ENCODE data around the gene CDK9.
A peak's percentile ranks its signal among the peaks of the same experiment; 100 is the strongest.

CDK9 gene

GRCh38 chr9:127785933-127786772 lies at the start of gene CDK9:
Gene CDK9, plus strand, starts transcription at chr9:127786034. Its CDS starts 115 bp downstream, at chr9:127786149.
- ATAC-seq, result peak; percentile 82
- TF ChIP-seq POU6F1 (CRISPR knock-in tag; IDR thresholded peaks at IDR 0.05; ENCODE audit: borderline replicate concordance, low read depth), result no peak
- no peak for TF ChIP-seq TCF4 (CRISPR knock-in tag; IDR thresholded peaks at IDR 0.05; ENCODE audit: borderline replicate concordance)
- TF ChIP-seq BACH2 (CRISPR knock-in tag; IDR thresholded peaks at IDR 0.05; ENCODE audit: borderline replicate concordance), result no peak
- no peak for TF ChIP-seq ARNTL (CRISPR knock-in tag; IDR thresholded peaks at IDR 0.05; ENCODE audit: borderline replicate concordance, low read depth)
- TF ChIP-seq ZC3H10 (CRISPR knock-in tag; IDR thresholded peaks at IDR 0.05), result no peak
- no peak for TF ChIP-seq SNAI2 (CRISPR knock-in tag; IDR thresholded peaks at IDR 0.05)
- no peak for TF ChIP-seq TOX (CRISPR knock-in tag; IDR thresholded peaks at IDR 0.05; ENCODE audit: borderline replicate concordance)
- no peak for TF ChIP-seq CSDC2 (CRISPR knock-in tag; IDR thresholded peaks at IDR 0.05)
- no peak for TF ChIP-seq OSR1 (CRISPR knock-in tag; IDR thresholded peaks at IDR 0.05)
- TF ChIP-seq ISL1 (CRISPR knock-in tag; IDR thresholded peaks at IDR 0.05), result no peak
- no peak for TF ChIP-seq ZNF565 (CRISPR knock-in tag; conservative IDR thresholded peaks at IDR 0.05; ENCODE audit: low read depth)
- no peak for TF ChIP-seq ZFP30 (CRISPR knock-in tag; IDR thresholded peaks at IDR 0.05)
- no peak for TF ChIP-seq ESRRG (CRISPR knock-in tag; IDR thresholded peaks at IDR 0.05)
- no peak for TF ChIP-seq GLIS3 (CRISPR knock-in tag; IDR thresholded peaks at IDR 0.05)
- TF ChIP-seq, protein P1, sequence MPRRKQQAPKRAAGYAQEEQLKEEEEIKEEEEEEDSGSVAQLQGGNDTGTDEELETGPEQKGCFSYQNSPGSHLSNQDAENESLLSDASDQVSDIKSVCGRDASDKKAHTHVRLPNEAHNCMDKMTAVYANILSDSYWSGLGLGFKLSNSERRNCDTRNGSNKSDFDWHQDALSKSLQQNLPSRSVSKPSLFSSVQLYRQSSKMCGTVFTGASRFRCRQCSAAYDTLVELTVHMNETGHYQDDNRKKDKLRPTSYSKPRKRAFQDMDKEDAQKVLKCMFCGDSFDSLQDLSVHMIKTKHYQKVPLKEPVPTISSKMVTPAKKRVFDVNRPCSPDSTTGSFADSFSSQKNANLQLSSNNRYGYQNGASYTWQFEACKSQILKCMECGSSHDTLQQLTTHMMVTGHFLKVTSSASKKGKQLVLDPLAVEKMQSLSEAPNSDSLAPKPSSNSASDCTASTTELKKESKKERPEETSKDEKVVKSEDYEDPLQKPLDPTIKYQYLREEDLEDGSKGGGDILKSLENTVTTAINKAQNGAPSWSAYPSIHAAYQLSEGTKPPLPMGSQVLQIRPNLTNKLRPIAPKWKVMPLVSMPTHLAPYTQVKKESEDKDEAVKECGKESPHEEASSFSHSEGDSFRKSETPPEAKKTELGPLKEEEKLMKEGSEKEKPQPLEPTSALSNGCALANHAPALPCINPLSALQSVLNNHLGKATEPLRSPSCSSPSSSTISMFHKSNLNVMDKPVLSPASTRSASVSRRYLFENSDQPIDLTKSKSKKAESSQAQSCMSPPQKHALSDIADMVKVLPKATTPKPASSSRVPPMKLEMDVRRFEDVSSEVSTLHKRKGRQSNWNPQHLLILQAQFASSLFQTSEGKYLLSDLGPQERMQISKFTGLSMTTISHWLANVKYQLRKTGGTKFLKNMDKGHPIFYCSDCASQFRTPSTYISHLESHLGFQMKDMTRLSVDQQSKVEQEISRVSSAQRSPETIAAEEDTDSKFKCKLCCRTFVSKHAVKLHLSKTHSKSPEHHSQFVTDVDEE (CRISPR knock-in tag; IDR thresholded peaks at IDR 0.05), result no peak
- no peak for TF ChIP-seq RARB (CRISPR knock-in tag; IDR thresholded peaks at IDR 0.05)
- TF ChIP-seq ZNF70 (CRISPR knock-in tag; IDR thresholded peaks at IDR 0.05), result no peak

GRCh38 chr9:127738666-127739065 lies 47.2 kb upstream of the CDK9 start:
- ATAC-seq, result no peak
- TF ChIP-seq PPARA (CRISPR knock-in tag; IDR thresholded peaks at IDR 0.05; ENCODE audit: borderline replicate concordance), result no peak
- TF ChIP-seq ISL1 (CRISPR knock-in tag; IDR thresholded peaks at IDR 0.05), result no peak
- TF ChIP-seq, protein P2, sequence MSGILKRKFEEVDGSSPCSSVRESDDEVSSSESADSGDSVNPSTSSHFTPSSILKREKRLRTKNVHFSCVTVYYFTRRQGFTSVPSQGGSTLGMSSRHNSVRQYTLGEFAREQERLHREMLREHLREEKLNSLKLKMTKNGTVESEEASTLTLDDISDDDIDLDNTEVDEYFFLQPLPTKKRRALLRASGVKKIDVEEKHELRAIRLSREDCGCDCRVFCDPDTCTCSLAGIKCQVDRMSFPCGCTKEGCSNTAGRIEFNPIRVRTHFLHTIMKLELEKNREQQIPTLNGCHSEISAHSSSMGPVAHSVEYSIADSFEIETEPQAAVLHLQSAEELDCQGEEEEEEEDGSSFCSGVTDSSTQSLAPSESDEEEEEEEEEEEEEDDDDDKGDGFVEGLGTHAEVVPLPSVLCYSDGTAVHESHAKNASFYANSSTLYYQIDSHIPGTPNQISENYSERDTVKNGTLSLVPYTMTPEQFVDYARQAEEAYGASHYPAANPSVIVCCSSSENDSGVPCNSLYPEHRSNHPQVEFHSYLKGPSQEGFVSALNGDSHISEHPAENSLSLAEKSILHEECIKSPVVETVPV (CRISPR knock-in tag; IDR thresholded peaks at IDR 0.05), result no peak
- TF ChIP-seq ZNF565 (CRISPR knock-in tag; conservative IDR thresholded peaks at IDR 0.05; ENCODE audit: low read depth), result no peak
- TF ChIP-seq ESRRG (CRISPR knock-in tag; IDR thresholded peaks at IDR 0.05), result no peak
- TF ChIP-seq PATZ1 (CRISPR knock-in tag; IDR thresholded peaks at IDR 0.05; ENCODE audit: borderline replicate concordance), result no peak
- TF ChIP-seq ZFP3 (CRISPR knock-in tag; IDR thresholded peaks at IDR 0.05), result no peak
- no peak for TF ChIP-seq OSR1 (CRISPR knock-in tag; IDR thresholded peaks at IDR 0.05)
- no peak for TF ChIP-seq SNAI2 (CRISPR knock-in tag; IDR thresholded peaks at IDR 0.05)
- no peak for TF ChIP-seq CSDC2 (CRISPR knock-in tag; IDR thresholded peaks at IDR 0.05)
- TF ChIP-seq TOX (CRISPR knock-in tag; IDR thresholded peaks at IDR 0.05; ENCODE audit: borderline replicate concordance), result no peak
- no peak for TF ChIP-seq BACH2 (CRISPR knock-in tag; IDR thresholded peaks at IDR 0.05; ENCODE audit: borderline replicate concordance)
- TF ChIP-seq, protein P1 (CRISPR knock-in tag; IDR thresholded peaks at IDR 0.05), result no peak
- no peak for TF ChIP-seq ZNF8 (CRISPR knock-in tag; IDR thresholded peaks at IDR 0.05)

Data from SK-N-SH treated with all-trans-retinoic acid at 6 μM for 48 hours (cell line).